H1 (cell line): ENCODE data around the gene SLC25A38. TPM values are rescaled to one million over a fixed set of nuclear protein-coding genes. Genes with fewer than 3 reads are reported as not detected.

Source experiments
- CTCF ChIA-PET: fragments of 300-600 bp; sonication (Branson Sonifier 250); formaldehyde crosslinking; loops from one replicate; lab custom pipeline; 2021; ENCODE audit not compliant: partially characterized antibody; lab: Charles Lee
- POLR2A ChIA-PET: fragments of 300-600 bp; sonication (Branson Sonifier 250); formaldehyde crosslinking; loops from one replicate; lab custom pipeline; 2021; ENCODE audit warnings: inconsistent platforms; ENCODE audit not compliant: partially characterized antibody; lab: Charles Lee
- DNase-seq, 2 experiments: peaks; one replicate each; pipeline versions ENCODE4 v3.0.0 to v3.0.0-alpha.2; 2010 to 2022; ENCODE audit warnings: low spot score in 2 of 2, low read depth in 1 of 2, mixed read lengths in 1 of 2
- FAIRE-seq: peaks from 2 replicates; lab custom pipeline; 2011; peaks lifted over from hg19 to GRCh38; lab: Jason Lieb, UNC
- H2AFZ ChIP-seq: 2 replicates; pipeline ENCODE4 v1.8.1; 2012; ENCODE audit warnings: low read length, inconsistent platforms
- H2AK5ac ChIP-seq: 2 replicates; pipeline ENCODE4 v1.6.1; 2013; ENCODE audit warnings: low read depth, low read length
- H2BK120ac ChIP-seq: replicated peaks from 2 replicates; pipeline ENCODE3; 2013; ENCODE audit warnings: low read depth, low read length, inconsistent platforms
- H2BK12ac ChIP-seq: 2 replicates; pipeline ENCODE4 v1.6.1; 2013; ENCODE audit warnings: low read depth, low read length
- H2BK15ac ChIP-seq: 2 replicates; pipeline ENCODE4 v1.6.1; 2013; ENCODE audit warnings: low read length
- H2BK20ac ChIP-seq: 2 replicates; pipeline ENCODE4 v1.6.1; 2013; ENCODE audit warnings: low read length
- H2BK5ac ChIP-seq: 2 replicates; pipeline ENCODE4 v1.6.1; 2013; ENCODE audit warnings: low read depth, low read length
- H3K14ac ChIP-seq: 2 replicates; pipeline ENCODE4 v1.6.1; 2013; ENCODE audit warnings: inconsistent platforms; ENCODE audit not compliant: insufficient read length
- H3K18ac ChIP-seq: 2 replicates; pipeline ENCODE4 v1.6.1; 2013; ENCODE audit warnings: low read length; ENCODE audit errors: extremely low read depth
- H3K23ac ChIP-seq: 2 replicates; pipeline ENCODE4 v1.6.1; 2013; ENCODE audit warnings: inconsistent platforms; ENCODE audit not compliant: insufficient read length
- H3K23me2 ChIP-seq: 2 replicates; pipeline ENCODE4 v1.6.1; 2013; ENCODE audit warnings: low read depth, low read length
- H3K27ac ChIP-seq: 2 replicates; pipeline ENCODE4 v1.6.1; 2011; ENCODE audit warnings: low read depth, low read length, inconsistent platforms
- H3K27me3 ChIP-seq, 4 experiments: replicated peaks in 1 of 4; 1 replicate in 1 of 4; 2 replicates in 3 of 4; pipeline versions ENCODE4 v1.6.1 to v1.8.1; 2011 to 2013; ENCODE audit warnings: low read length in 3 of 4, mild to moderate bottlenecking in 3 of 4, inconsistent platforms in 2 of 4, mixed read lengths in 2 of 4, moderate library complexity in 1 of 4; ENCODE audit not compliant: control insufficient read depth in 3 of 4, insufficient read depth in 3 of 4; ENCODE audit errors: extremely low read depth in 1 of 4
- H3K36me3 ChIP-seq, 4 experiments: 2 replicates each; pipeline versions ENCODE4 v1.6.1 to v1.8.1; 2011 to 2013; ENCODE audit warnings: mild to moderate bottlenecking in 4 of 4, low read length in 3 of 4, moderate library complexity in 2 of 4, control low read depth in 1 of 4, inconsistent platforms in 1 of 4; ENCODE audit not compliant: insufficient read depth in 4 of 4, control insufficient read depth in 2 of 4
- H3K4ac ChIP-seq: replicated peaks from 2 replicates; pipeline ENCODE3; 2013; ENCODE audit warnings: low read length, low read depth, mixed read lengths, inconsistent platforms; ENCODE audit not compliant: insufficient read length
- H3K4me1 ChIP-seq, 4 experiments: replicated peaks in 1 of 4; 1 replicate in 1 of 4; 2 replicates in 3 of 4; pipeline versions ENCODE4 v1.6.1 to v1.8.1; 2011 to 2013; ENCODE audit warnings: low read length in 3 of 4, inconsistent platforms in 2 of 4, mixed read lengths in 1 of 4; ENCODE audit not compliant: insufficient read depth in 4 of 4, control insufficient read depth in 3 of 4
- H3K4me2 ChIP-seq, 2 experiments: 2 replicates each; pipeline versions ENCODE4 v1.6.1 to v1.8.1; 2011 to 2013; ENCODE audit warnings: low read depth in 2 of 2, low read length in 2 of 2, control low read depth in 1 of 2, inconsistent platforms in 1 of 2, mild to moderate bottlenecking in 1 of 2; ENCODE audit not compliant: insufficient read depth in 1 of 2
- H3K4me3 ChIP-seq, 4 experiments: fragments of 200-600, 300-600 bp in 1 of 4; sonication (generic), shearing (Covaris generic), sonication (Bioruptor Twin) in 1 of 4; 2 replicates each; pipeline versions ENCODE4 v1.5.1 to v1.8.1; 2011 to 2016; ENCODE audit warnings: low read length in 4 of 4, low read depth in 3 of 4, control low read depth in 2 of 4, inconsistent platforms in 2 of 4, mild to moderate bottlenecking in 2 of 4, mixed read lengths in 1 of 4, moderate library complexity in 1 of 4; ENCODE audit not compliant: insufficient read depth in 2 of 4; ENCODE audit errors: extremely low read depth in 1 of 4
- H3K56ac ChIP-seq: replicated peaks from 2 replicates; pipeline ENCODE3; 2013; ENCODE audit warnings: low read depth, mild to moderate bottlenecking, mixed read lengths, low read length, inconsistent platforms; ENCODE audit not compliant: insufficient read length
- H3K79me1 ChIP-seq: 2 replicates; pipeline ENCODE4 v1.6.1; 2013; ENCODE audit warnings: low read depth, low read length, control low read depth
- H3K79me2 ChIP-seq, 2 experiments: 2 replicates each; pipeline versions ENCODE4 v1.6.1 to v1.8.1; 2012 to 2013; ENCODE audit warnings: low read length in 2 of 2, mild to moderate bottlenecking in 2 of 2, inconsistent platforms in 1 of 2; ENCODE audit not compliant: insufficient read depth in 2 of 2, control insufficient read depth in 1 of 2
- H3K9ac ChIP-seq, 4 experiments: replicated peaks in 1 of 4; 1 replicate in 1 of 4; 2 replicates in 3 of 4; pipeline versions ENCODE4 v1.6.1 to v1.8.1; 2011 to 2013; ENCODE audit warnings: low read depth in 3 of 4, low read length in 3 of 4, control low read depth in 2 of 4, mild to moderate bottlenecking in 2 of 4, moderate library complexity in 2 of 4, inconsistent platforms in 1 of 4; ENCODE audit errors: extremely low read depth in 1 of 4
- H3K9me3 ChIP-seq, 2 experiments: 2 replicates each; pipeline versions ENCODE4 v1.6.1 to v1.8.1; 2012 to 2013; ENCODE audit warnings: mild to moderate bottlenecking in 2 of 2, moderate library complexity in 2 of 2, control low read depth in 1 of 2, inconsistent platforms in 1 of 2, low read depth in 1 of 2, low read length in 1 of 2, mixed read lengths in 1 of 2; ENCODE audit not compliant: insufficient read depth in 2 of 2
- H4K20me1 ChIP-seq, 2 experiments: replicated peaks in 1 of 2; 2 replicates each; pipeline versions ENCODE3 to v1.8.1; 2011 to 2013; ENCODE audit warnings: inconsistent platforms in 2 of 2, low read length in 2 of 2, mild to moderate bottlenecking in 1 of 2; ENCODE audit not compliant: insufficient read depth in 2 of 2, control insufficient read depth in 1 of 2
- H4K5ac ChIP-seq: 2 replicates; pipeline ENCODE4 v1.6.1; 2013; ENCODE audit warnings: low read length, low read depth, mixed read lengths, inconsistent platforms; ENCODE audit not compliant: insufficient read length
- H4K8ac ChIP-seq: 2 replicates; pipeline ENCODE4 v1.8.0; 2013; ENCODE audit warnings: mild to moderate bottlenecking, moderate library complexity, low read length, inconsistent platforms; ENCODE audit not compliant: insufficient read depth; ENCODE audit errors: extremely low read depth
- H4K91ac ChIP-seq: replicated peaks from 2 replicates; pipeline ENCODE3; 2013; ENCODE audit warnings: low read length, mixed read lengths, inconsistent platforms; ENCODE audit not compliant: insufficient read length
- CHD1 ChIP-seq: IDR thresholded peaks from 2 replicates; pipeline ENCODE4 v1.6.1; 2012; ENCODE audit warnings: low read depth, low read length, improper control_type of control experiment
- FOSL1 ChIP-seq: IDR thresholded peaks from 2 replicates; pipeline ENCODE4 v1.6.1; 2011; ENCODE audit warnings: mild to moderate bottlenecking, low read depth, low read length, moderate library complexity; ENCODE audit not compliant: insufficient read depth
- GTF2F1 ChIP-seq: IDR thresholded peaks from 2 replicates; pipeline ENCODE4 v1.6.1; 2012; ENCODE audit warnings: low read depth, low read length, improper control_type of control experiment, borderline replicate concordance
- HDAC2 ChIP-seq, 2 experiments: fragments of 300-600 bp in 1 of 2; sonication (generic) in 1 of 2; IDR thresholded peaks; 2 replicates each; pipeline ENCODE4 v1.6.1; 2011 to 2012; ENCODE audit warnings: low read depth in 2 of 2, low read length in 2 of 2, mild to moderate bottlenecking in 2 of 2, moderate library complexity in 2 of 2, borderline replicate concordance in 1 of 2, inconsistent platforms in 1 of 2
- HDAC6 ChIP-seq: IDR thresholded peaks from one replicate; pipeline ENCODE4 v1.7.1; 2012; ENCODE audit warnings: low read depth, mild to moderate bottlenecking, inconsistent platforms, low read length, moderate library complexity
- RFX5 ChIP-seq: IDR thresholded peaks from 2 replicates; pipeline ENCODE4 v1.6.1; 2011; ENCODE audit warnings: low read depth, low read length, improper control_type of control experiment, borderline replicate concordance
- RXRA ChIP-seq: IDR thresholded peaks from 2 replicates; pipeline ENCODE4 v1.6.1; 2011; ENCODE audit warnings: low read depth, mild to moderate bottlenecking, low read length, moderate library complexity; ENCODE audit not compliant: insufficient read depth
- SAP30 ChIP-seq: fragments of 300-600 bp; sonication (generic); IDR thresholded peaks from 2 replicates; pipeline ENCODE4 v1.7.1; 2012; ENCODE audit warnings: low read length, moderate library complexity, mild to moderate bottlenecking, inconsistent platforms; ENCODE audit not compliant: insufficient read depth, insufficient replicate concordance
- WGBS, 2 experiments: shearing (Covaris generic) in 1 of 2; methylation state at CpG; one replicate each; pipeline versions ENCODE4 v1.1.6 to v1.1.7; 2013 to 2015; ENCODE audit warnings: low lambda C conversion rate in 2 of 2, mixed read lengths in 2 of 2, inconsistent platforms in 1 of 2, low coverage in 1 of 2, missing lambda C conversion rate in 1 of 2; ENCODE audit not compliant: insufficient replicate concordance in 2 of 2, insufficient coverage in 1 of 2, insufficient read length in 1 of 2; ENCODE audit errors: extremely low coverage in 1 of 2, missing lambda C conversion rate in 1 of 2; 5-methylcytosine and 5-hydroxymethylcytosine counted together
- polyA plus RNA-seq, 7 experiments: library from polyadenylated mRNA; depleted of rRNA in 3 of 7; stranded (reverse) in 5 of 7; unstranded in 2 of 7; fragments of >200 nt in 5 of 7; fragments of 200-250 nt in 2 of 7; gene quantifications; 1 replicate in 5 of 7; 2 replicates in 1 of 7; 4 replicates in 1 of 7; pipeline versions ENCODE4 v1.2.1 to v1.2.3, GENCODE V29; 2011 to 2013; ENCODE audit warnings: missing spikeins in 2 of 7, mixed read lengths in 2 of 7
- total RNA-seq: library from RNA; stranded (reverse); fragmentation: NEBNext Ultra II Directional; extraction: Animal tissue kit (Norgen Biotek cat#: 25700); gene quantifications from 2 replicates; pipeline ENCODE4 v1.2.1, GENCODE V29; 2021

SLC25A38 gene
- total and polyA plus RNA-seq, 2 of the 8 experiments (the other 6 are each of a cell fraction or from before 2014, with no cell fraction given), result 41.2 to 45.8 TPM

- H3K27me3 ChIP-seq, result no peaks in the 10 kb centered on the region
- no peak overlapping the region for H2BK12ac ChIP-seq
- no peak overlapping the region for H4K5ac ChIP-seq
- no peaks in the 10 kb centered on the region for H3K4me1 ChIP-seq
- H3K9ac ChIP-seq, result no peak overlapping the region
- H2BK5ac ChIP-seq, result peak overlapping the region; percentile 37; the same call in 1 of the 2 replicates
- no peak overlapping the region for H2BK20ac ChIP-seq
- DNase-seq, result peak in 1 of 2 experiments; percentile 38
- no peak overlapping the region for H3K56ac ChIP-seq
- no peak overlapping the region for H3K27ac ChIP-seq
- H2AFZ ChIP-seq, result no peak overlapping the region; the same call in 1 of the 2 replicates
- no peaks in the 10 kb centered on the region for H3K79me2 ChIP-seq
- TF ChIP-seq SAP30 (no peak), FOSL1 (no peak), HDAC6 (no peak), GTF2F1 (no peak), HDAC2 (IDR thresholded peaks at IDR 0.05; ENCODE audit: borderline replicate concordance in 1 of 2, low read depth in 2 of 2, low read length in 2 of 2) (no peak), RFX5 (no peak), RXRA (no peak), CHD1 (no peak)
- H3K14ac ChIP-seq, result no peak overlapping the region
- no peak overlapping the region for H3K4me2 ChIP-seq
- WGBS, 2 experiments, result 85% methylated on average over 11 of the region's 11 CpGs; no CpG with 5 or more reads in 1 of the 2 experiments
- CTCF ChIA-PET, result interaction anchor here (0.7 to 8.1 kb wide), 3 partner anchors 14 to 17 kb away, joined by 3 to 36 read pairs (median 5); no protein-coding TSS in a partner anchor
- H3K23ac ChIP-seq, result no peak overlapping the region
- no peak overlapping the region for H2BK15ac ChIP-seq
- H3K18ac ChIP-seq, result no peak overlapping the region
- no peak overlapping the region for H4K91ac ChIP-seq
- POLR2A ChIA-PET, result interaction anchor here (0.6 to 13.1 kb wide), 6 partner anchors 15 to 1034 kb away, joined by 3 to 141 read pairs (median 4); partner anchors contain the start of gene RPSA
- no peak overlapping the region for H2BK120ac ChIP-seq
- H3K4ac ChIP-seq, result no peak overlapping the region
- no peak overlapping the region for H3K4me3 ChIP-seq
- no peaks in the 10 kb centered on the region for H3K36me3 ChIP-seq
- FAIRE-seq, result no peak
- H3K23me2 ChIP-seq, result no peaks in the 10 kb centered on the region
- H4K8ac ChIP-seq, result no peak overlapping the region
- no peaks in the 10 kb centered on the region for H4K20me1 ChIP-seq
- H3K9me3 ChIP-seq, result no peaks in the 10 kb centered on the region
- no peak overlapping the region for H2AK5ac ChIP-seq
- H3K79me1 ChIP-seq, result no peaks in the 10 kb centered on the region
Observed at GRCh38 chr3:39429466-39429865, 46.3 kb downstream of the SLC25A38 start.
